Stimulated activated CD8-positive, alpha-beta memory T cell treated with anti-CD3 and anti-CD28 coated beads, Interleukin-4, amount 100 ng/mL, for 4 hours (primary cell): ENCODE results near the gene NETO2.
"Not testable (repeated sequence)": the region's sequence is repeated elsewhere in the genome, so short reads cannot be mapped to it uniquely, and the experiment has no call there.

Experiments used
- DNase-seq, 2 donors: peaks; one replicate each; pipeline ENCODE4 v3.0.0-alpha.2; 2020; ENCODE audit warnings: low read depth in 2 of 2, low spot score in 1 of 2

Gene NETO2

DNA sequence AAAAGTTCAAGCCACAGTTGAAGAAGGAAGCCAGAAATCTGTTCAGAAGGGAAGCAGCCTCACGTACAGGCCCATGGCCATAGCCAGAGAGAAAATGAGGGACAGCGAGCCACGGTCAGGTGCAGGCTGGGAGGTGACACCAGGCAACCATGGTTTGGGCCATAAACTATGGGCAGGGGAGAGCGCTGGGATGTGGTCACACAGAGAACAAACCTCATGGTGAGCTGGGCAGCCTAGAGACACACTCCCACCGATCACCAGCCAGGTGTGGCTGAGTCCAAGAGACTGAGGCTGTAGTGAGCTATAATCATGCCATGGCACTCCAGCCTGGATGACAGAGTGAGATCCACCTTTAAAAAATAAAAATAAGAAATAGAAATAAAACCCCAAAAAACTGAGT is 76.5 kb downstream of the NETO2 start:
- DNase-seq: no peak

DNA sequence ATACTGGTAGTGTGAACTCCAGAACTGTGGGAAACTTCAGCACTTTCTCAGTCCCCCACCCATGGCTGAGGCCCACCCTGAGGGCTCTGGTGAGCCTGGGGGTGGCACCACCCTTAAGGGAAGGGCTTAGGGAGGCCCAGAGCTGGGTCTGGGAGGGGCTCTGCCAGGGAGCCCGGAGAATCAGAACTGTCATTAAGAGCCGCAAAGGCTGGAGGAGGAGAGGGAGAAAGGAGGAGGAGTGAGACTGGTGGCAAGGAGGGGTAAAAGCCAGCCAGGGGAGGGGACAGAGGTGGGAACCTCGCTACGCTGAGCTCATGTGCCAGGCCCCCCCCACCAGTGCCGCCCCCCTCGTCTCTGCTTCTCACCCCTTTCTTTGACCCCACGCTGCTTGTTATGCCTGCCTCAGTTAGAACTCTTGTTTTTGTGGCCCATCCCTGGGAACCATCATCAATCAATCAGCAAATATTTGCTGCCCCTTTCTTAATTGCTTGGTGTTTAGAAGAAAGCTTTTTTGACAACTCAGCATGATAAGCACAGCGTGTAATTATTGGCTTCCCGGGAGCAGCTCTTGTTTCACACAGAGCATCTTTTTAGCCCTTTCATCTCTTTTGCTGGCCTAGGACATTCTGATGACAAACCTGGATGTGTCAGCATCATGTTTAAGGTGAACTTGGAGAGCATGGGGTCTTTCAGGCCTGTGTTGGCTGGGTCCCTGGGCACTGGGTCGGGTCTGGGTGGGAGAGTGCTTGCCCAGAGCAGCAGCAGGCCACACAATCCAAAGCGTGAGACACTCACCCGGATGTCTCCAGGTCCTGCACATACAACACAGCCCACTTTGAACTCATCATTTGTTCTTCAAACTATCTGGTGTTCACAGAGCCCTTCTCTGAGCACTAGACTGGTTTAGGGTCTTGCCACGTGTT is 77.7 kb downstream of the NETO2 start:
- no peak for DNase-seq

DNA sequence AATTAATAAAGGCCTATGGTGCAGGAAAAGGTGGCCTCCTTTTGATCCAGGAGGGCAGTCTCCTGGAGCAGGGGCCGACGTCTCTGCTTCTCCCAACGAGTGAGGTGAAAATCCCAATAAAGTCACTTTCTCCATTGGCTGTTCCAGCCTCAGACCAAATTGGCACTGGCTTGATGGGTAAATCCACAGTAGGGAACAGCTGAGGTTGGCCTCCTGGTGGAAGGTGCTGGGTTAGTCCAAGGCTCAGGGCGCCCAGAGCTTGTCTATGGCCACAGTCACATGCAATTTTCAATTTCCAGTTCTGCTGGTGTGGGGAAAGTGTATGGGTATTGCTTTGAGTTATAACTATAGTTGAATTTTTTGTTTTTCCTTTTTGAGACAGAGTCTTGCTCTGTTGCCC is 79.0 kb downstream of the NETO2 start:
- no peak for DNase-seq

DNA sequence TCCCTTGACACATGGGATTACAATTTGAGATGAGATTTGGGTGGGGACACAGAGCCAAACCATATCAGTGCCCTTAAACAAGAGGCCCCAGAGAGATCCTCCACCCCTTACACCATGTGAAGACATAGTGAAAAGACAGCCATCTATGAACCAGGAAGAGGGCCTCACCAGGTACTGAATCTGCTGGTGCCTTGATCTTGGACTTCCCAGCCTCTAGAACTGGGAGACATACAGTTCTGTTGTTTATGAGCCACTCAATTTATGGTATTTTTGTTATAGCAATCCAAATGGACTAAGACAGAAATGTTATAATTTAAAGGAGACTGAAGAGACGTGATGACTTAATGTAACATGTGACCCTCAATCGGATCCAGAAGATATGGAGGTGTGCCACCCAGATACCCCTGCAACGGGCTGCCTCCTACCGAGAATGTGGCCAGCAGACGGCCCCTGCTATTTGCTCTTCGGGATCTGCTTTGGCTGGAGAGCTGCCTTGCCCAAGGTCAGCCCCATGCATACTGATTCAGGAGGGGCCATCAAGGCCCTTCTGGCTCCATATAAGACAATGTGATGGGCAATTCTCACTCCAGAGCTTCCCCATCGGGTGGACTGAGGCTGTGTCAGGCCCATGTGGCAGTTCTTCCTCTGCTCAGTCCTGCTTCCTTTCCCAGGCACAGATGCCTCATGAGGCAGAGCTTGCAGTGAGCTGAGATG is 80.6 kb downstream of the NETO2 start:
- no peak for DNase-seq

DNA sequence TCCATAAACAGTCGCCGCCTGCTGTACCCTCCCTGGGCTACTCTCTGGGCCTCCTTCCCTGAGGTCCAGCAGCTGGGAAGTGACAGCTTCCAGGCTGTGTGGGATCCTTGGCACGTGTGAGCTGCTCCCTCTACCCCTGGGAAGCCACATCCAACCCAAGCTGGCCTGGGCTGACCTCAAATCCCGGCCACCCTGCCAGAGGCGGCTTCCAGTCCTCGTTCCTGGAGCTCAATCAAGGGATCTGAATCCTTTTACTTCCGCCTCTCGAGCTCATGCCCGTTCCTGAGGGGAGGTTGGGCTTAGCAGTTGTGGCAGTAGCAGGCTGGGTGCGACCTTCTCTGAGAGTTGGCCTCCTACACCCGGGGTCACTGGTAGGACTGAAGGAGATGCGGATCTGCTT is 82.5 kb downstream of the NETO2 start:
- no peak for DNase-seq

DNA sequence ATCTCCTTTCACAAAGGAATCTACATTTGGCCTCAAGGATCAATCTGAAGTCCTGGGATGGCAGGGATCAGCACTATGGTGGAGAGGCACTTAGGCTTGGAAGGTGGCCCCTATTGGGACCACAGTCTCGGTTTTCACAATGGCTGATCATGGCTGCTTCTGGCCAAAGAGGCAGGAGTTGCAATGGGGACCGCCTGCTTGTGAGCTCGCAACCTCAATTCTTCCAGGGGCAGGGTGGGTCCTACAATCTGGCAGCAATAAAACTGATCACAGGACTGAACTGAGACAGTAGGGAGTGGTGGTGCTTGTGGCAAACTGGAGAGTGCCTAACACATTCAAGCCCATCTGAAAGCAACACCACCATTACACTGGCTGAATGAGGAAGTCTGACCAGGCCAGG is 83.1 kb downstream of the NETO2 start:
- DNase-seq: no peak

DNA sequence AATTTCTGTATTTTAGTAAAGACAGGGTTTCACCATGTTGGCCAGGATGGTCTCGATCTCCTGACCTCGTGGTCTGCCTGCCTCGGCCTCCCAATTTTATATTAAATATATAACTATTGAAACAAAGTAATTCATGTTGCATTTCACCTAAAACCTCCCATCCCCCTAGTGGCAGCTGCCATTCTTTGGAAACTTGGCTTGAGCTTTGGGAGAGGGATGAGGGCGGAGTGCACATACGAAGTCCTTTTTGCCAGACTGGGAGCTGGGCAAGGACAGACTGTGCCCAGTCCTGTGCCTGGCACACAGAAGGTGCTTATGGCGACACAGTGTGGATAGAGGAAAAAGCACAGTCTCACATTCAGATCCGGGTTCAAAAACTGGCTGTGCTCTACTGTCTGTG is 83.8 kb downstream of the NETO2 start:
- DNase-seq: no peak

DNA sequence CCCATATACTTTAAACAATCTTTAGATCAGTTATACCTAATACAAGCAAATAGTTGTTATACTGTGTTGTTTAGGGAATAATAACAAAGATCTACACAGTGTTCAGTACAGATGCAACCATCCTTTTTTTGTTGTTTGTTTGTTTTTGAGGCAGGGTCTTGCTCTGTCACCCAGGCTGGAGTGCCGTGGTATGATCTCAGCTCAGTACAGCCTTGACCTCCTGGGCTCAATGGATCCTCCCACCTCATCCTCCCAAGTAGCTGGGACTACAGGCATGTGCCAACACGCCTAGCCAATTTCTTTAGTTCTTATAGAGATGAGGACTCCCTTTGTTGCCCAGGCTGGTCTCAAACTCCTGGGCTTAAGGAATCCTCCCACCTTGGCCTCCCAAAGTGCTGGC is 84.6 kb downstream of the NETO2 start:
- DNase-seq: not testable (repeated sequence)

DNA sequence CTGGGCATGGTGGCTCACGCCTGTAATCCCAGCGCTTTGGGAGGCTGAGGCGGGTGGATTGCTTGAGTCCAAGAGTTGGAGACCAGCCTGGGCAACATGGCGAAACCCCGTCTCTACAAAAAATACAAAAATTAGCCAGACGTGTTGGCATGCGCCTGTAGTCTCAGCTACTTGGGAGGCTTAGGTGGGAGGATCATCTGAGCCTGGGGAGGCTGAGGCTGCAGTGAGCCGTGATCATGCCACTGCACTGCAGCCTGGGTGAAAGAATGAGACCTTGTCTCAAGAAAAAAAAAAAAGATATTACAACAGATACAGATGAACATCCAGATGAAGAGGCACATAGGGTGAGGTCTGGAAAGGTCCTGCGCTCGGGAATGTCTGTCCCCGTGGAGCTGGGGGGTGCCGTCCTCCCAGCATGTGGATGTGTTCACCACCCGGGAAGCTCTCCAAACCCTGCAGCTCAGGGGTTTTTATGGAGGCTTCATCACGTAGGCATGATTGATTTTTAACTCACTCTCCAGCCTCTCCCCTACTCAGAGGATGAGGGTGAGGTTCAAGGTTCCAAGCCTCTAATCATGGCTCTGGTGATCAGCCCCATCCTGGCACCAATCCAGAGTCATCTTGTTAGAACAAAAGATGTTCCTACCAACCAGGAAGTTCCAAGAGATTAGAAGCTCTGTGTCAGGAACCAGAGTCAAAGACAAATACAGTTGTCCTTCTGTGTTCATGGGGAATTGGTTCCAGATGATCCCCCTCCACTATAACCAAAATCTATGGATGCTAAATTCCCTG is 85.3 kb downstream of the NETO2 start:
- DNase-seq: no peak

DNA sequence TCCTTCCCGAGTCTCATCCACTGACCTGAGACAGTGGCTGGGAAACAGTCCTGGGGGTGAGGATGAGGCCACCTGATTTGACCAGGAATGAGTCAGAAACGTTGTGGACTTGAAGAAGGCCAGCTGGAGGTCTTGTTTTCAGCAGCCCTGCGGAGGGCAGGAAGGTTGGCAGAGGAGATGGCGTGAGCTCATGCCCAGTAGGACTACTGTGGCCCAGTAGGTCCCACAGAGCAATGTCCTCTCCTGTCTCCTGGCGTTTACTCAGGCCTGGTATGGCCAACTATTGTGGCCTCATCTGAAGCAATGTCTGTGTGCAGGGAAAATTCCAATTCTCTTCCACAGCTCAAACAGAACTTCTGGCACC is 86.1 kb downstream of the NETO2 start:
- DNase-seq: no peak

DNA sequence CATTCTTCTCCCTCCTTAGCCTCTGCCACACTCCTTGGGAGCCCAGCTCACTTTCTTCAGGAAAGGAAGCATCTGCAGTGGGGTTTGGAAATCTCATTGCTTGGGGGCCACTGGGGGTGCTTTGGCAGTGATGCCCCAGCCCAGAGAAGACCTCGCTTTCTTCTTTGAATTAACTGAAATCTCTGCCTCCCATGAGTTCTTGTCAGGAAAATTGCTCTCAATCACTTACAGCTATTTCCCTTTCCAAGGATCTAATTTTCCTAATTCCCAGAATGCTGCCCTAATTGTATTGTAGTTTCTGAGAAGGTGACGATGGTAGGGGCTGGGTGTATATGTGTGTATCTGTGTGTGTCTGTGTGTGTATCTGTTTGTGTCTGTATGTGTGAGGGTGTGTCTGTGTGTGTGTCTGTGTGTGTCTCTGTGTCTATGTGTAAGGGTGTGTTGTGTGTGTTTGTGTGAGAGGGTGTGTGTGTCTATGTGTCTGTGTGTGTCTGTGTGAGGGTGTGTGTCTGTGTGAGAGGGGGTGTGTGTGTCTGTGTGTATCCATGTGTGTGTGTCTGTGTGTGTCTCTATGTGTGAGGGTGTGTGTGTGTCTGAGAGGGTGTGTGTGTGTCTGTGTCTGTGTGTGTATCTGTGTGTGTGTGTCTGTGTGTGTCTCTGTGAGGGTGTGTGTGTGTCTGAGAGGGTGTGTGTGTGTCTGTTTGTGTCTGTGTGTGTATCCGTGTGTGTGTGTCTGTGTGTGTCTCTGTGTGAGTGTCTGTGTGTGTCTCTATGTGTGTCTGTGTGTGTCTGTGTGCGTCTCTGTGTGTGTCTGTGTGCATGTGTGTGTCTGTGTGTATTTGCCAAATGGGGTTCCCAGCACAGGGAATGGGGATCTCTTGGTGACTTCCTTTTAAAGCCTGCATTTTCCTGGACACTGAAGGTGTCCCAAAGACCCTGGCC is 86.8 kb downstream of the NETO2 start:
- no peak for DNase-seq

DNA sequence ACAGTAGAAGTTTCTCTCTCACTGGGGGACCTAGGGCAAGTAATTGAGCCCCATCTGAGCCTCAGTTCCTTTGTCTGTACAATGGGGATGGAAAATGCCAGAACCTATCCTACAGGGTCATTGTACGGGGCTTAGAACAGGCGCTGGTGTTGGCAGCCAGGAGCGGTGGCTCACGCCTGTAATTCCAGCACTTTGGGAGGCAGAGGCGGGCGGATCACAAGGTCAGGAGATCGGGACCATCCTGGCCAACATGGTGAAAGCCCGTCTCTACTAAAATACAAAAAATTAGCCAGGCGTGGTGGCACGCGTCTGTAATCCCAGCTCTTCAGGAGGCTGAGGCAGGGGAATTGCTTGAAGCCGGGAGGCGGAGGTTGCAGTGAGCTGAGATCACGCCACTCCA is 87.7 kb downstream of the NETO2 start:
- DNase-seq: not testable (repeated sequence)

DNA sequence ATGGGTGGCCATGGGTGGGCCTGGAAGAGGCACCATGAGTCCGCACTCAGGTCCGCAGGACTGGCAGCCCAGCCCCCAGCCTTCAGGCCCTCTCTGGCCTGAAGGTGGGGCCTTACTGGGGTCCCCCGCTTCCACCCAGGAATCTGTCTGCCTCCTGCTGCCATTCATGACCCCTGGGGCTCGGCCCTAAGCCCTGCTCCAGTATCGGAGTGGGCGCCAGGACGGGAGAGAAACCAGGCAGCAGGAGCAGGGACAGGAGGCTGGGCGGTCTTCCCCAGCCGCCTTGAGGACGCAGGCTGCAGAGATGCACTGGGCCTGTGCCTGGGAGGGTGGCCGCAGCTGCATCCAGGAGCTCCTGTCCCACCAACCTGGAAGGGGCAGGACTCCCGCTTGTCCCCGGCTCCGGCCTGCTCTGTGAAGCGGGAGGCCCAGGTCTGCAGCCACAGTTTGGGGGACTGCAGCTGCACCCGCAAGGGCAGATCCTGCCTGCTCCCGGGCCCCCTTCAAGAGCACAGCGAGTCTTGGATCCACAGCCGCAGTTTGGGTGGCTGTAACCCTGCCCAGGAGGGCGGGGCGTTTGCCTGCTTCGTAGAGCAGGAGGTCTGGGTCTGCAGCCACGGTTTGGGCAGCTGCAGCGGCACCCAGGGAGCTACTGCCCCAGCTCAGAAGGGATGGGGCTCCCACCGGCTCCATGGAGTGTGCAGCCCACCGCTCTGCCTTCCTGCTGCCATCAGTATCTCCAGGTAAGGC is 88.4 kb downstream of the NETO2 start:
- no peak for DNase-seq

DNA sequence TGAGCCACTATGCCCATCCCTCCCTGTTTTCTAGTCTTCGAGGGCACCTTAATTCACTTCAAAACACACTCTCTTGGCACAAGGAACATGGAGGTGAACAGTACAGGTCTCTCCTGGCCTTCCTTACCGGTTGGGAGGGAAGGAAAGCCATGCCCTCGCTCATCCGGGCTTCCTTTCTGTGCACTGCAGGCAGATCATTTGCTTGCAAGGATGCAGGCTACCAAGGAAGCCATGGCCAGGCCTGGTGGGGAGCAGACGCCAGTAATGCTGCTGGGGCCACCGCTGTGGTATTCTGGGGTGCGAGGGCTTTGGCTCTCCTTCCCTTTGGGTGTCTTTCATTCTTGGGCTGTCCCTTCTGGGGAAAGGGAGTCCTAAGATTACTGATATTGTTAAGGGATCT is 89.4 kb downstream of the NETO2 start:
- no peak for DNase-seq

DNA sequence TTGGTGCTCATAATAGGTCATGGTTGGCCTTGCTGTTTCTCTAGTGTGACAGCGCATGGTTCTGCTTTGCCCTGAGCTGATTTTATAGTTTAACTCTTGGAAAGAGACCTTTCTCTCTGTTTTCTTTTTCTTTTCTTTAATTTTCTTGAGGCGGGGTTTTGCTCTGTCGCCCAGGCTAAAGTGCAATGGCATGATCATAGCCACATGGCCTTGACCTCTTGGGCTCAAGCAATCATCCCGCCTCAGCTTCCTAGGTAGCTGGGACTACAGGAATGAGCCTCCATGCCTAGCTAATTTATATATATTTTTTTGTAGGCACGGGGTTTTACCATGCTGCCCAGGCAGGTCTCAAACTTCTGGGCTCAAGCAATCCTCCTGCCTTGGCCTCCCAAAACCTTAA is 89.8 kb downstream of the NETO2 start:
- DNase-seq: no peak

DNA sequence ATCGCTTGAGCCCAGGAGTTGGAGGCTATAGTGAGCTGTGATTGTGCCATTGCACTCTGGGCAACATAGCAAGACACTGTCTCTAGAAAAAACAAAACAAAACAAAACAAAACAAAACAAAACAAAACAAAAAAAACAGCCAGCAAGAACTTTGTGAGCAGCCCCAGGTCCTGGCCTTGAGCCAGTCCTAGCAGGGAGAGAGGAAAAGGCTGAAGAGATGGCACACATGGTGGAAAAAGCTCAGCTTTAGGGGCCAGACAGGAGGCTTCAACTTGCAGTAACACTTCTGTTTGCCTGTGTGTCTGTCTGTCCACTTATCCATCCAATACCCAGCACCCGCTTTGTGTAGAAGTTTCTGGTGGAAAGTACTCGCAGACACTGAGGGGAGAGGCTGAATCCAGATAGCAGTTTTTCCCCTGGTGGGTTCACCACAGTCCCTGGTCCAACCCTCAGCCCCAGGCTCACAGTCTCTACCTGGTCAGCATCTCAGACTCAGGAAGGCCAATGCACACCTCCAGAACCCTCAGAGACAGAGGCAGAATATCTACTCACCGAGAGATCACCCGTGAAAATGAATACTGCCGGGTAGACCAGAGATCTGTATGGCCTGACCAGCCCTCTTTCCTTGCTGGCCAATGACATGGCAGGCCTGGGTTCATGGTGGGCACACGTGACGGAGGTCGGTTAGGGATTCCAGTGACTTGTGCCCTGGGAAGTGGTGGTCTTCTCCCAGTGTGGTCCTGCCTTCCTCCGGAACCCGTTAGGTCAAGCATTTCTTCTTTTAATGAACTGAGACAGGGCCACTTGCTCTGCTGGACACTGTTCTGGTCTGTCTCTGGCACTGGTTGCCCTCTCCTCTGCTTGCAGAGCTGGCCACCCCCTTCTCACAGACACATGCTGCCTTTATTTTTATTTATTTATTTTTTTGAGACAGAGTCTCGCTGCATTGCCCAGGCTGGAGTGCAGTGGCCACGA is 90.8 kb downstream of the NETO2 start:
- DNase-seq: no peak

DNA sequence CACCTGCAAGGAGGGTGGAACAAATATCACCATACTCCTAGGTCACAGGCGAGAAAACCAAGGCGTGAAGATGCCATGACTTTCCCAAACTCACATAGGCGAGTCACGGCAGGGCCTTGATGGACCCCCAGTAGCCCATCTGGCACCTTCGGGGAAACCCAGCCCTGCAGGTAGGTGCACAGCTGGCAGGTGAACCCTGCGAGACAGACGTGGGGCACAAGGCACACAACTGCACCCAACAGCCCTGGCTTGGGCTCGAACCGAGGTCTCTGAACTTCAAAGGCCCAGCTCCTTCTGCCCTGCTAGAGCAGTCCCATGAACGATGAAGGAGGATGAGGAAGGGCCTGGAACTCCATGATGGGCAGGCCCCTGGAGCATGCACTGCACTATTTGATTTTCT is 92.7 kb downstream of the NETO2 start:
- DNase-seq: no peak

DNA sequence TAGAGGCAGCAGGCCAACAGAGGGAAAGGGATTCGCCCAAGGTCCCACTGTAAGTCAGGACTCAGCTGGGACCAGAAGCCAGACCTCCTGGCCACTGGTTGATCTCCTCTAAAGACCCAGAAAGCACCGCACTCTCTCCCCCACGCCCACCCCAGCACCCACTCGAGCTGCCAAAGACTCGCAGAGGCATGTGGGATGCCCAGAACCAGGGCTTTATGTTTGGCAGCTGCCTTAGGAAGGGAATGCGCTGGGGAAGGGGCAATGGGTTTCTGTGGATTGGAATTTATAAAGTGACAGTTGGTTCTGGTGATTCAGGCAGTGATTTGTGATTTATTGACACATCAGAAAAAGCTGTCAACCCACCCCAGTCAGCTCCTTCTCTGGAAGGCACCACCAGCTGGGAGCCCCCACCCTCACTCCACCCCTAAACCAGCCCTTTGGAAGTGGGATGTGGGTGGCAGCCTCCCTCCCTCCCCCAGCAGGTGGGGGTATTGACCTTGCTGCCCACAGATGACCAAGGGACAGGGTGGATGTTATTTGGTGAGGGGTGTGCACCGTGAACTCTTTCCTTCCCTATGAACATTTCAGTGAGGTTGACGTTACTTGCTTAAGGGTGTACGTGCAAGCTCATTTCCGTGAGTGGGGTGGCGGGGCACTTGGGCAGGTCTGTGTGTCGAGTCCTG is 93.7 kb downstream of the NETO2 start:
- no peak for DNase-seq
